Activated CD8-positive, alpha-beta memory T cell treated with anti-CD3 and anti-CD28 coated beads for 24 hours (primary cell): ENCODE results near the gene BRD1.
"Not testable (repeated sequence)": the region's sequence is repeated elsewhere in the genome, so short reads cannot be mapped to it uniquely, and the experiment has no call there.

ENCODE experiments used
- DNase-seq: peaks from one replicate; pipeline ENCODE4 v3.0.0-alpha.2; 2020

Gene BRD1

GRCh38 chr22:49825944-49826602, 1.6 kb downstream of the BRD1 start:
- DNase-seq, result peak; percentile 82

DNA sequence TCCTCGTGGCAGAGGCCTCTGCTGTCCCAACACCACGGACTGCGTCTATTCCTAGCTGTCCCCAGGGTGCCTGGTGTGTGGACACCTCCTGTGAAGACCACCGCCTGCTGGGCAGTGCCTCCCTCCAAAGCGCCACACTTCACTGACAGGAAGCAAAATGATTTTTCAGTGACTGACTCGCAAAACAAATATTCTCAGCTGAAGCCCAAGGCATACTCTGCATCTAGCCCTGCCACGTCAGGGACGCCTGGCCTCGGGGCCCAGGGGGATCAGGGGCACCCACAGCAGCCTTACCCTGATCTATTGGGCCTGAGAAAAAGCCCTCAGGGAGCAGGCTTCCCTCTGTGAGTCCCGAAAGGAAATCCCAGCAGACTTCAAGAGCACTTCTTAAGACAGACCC, 2.2 kb downstream of the BRD1 start:
- no peak for DNase-seq

DNA sequence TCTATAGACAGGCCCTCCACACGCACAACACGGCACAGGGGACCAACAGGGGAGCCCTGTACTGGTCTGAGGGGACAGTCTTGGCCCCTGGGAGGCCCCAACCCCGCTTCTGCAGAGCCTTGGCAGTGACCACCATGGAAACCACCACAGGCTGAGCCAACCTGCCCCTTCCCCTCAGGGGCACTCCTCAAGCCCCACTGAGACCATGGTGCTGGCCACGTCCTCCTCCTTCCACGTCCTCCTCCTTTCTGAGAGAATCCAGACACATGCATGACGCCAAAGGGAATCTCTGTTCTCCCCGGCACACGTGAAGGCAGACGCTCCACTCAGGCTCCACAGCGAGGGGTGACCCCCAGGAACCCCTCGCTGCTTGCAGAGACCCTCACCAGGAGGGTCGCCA, 2.7 kb downstream of the BRD1 start:
- no peak for DNase-seq

DNA sequence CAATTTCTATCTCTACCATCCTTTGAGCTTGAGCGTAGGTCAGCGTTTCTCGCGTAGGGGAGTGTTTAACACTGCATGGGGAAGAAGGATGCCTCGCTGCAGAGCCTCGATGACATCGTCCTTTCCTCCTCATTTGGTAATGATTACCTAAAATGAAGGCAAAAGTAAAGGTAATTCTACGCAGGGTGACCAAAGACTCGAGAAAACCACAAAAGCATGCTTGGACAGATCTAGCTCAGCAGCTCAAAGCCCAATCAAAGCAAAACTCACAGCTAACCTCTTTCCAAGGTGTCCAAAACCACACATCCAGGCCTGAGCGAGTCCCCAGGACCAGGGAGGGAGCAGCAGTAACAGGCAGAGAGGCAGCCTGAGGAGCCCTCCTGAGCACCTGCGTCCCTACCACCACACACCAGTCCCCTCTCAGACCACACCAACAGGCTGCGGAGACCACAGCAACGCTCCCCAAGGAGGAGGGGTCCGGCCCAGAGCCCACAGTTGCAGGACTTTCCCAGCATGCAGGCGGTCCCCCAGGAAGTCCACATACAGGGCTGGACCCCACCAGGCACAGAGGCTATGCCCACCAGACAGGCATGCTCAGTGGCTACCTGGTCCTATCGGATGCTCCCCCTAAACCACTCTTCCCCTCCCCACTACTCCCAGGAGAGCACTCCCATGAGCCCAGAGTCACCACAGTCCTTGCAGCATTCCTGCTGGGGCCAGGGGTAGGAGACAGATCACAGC, 3.3 kb downstream of the BRD1 start:
- DNase-seq, result no peak

DNA sequence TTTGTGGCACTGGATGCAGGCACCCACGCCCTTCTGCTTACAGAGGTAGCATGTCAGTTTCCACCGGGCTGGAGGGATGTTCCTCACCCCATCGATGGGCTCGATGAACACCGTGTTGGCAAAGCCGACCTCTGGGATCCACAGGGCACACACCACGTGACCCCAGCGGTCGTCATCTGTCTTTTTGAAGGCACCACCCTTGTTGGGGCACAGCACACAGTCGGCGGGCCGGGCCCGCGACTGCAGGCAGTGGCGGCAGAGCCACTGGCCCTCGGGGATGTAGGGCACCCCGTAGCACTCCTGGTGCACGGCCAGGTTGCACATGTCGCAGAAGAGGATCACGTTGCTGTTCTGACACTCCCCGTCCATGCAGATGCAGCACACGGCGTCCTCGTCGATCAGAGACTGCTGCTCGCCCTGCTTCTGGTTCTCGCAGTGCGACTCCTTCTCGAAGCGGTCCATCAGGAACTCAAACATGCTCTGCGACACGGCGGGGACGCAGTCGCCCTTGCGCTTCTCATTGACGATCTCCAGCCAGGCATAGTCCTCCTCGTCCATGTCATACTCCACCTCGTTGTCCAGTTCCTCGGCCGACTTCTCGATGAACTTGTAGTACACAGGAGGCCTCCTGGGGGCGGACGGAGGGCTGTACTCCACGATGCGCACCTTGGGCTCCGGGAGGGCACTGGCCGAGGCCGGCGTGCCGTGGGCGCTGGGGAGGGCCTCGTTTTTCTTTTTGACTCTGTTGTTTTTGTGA, 4.2 kb downstream of the BRD1 start:
- DNase-seq, result no peak

- DNase-seq, result not testable (repeated sequence)
Measured at GRCh38 chr22:49821741-49822140, 5.9 kb downstream of the BRD1 start.

- DNase-seq, result no peak
Measured at GRCh38 chr22:49820984-49821383, 6.7 kb downstream of the BRD1 start.

GRCh38 chr22:49817359-49817758, 10.3 kb downstream of the BRD1 start:
- no peak for DNase-seq

DNA sequence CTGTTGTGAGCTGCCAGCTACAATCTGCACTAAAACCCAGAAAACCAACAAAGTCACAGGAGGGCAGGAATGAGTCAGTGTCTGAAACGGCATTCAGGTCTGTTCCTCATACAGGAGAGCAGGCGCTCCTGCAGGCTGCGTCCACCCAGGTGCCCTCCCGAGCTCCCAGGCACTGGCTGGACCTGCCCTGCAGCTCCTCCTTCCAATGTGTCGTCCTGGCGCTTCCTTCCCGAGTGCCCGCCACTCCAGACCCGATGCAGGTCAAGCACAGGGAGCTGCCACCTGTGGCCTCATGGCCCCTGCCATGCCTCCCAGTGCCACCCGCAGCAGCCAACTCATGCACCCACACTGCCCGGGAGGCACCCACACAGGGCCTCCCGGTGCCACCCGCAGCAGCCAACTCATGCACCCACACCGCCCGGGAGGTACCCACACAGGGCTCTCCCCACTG, 12.0 kb downstream of the BRD1 start:
- DNase-seq, result no peak

DNA sequence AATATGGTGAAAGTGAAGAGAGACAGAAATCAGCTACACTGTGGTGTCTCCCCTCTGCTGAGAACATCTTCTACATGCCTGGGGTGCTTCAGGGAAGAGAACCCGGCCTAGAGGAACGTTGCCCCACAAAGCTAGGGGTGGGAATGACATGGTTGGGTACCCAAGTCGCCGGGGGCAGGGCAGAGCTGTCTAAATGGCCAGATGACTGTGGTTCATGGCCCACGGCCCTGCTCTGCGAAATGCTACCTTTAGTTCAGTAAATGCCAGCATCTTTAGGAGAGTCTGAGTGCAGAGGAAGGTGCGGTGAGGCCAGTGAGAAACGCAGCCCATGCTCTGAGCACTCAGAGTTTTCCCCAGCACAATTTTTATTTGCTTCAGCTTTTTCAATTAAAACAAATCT, 12.8 kb downstream of the BRD1 start:
- DNase-seq, result no peak

DNA sequence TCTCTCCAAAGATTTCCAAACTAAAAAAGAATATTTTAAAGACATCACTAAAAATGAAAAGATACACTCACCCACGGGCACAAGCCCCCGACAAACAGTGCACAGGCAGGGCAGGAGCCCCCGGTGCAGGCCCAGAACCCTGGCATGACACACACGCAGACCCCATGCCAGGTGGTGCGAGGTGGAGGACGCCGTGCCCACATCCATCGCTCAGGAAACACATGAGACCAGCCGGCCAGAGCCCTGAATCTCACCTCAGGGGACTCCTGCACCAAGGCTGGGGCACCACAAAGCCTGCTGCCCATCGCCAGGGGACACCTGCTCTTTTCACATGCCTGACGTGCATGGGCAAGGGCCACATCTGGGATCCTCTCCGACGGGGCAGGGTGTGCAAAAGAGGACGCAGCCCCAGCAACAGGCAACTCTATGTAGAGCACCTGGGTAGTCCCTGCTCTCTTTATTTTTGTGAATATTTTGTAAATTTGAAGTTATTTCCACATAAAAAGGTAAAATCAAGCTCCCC, 13.4 kb downstream of the BRD1 start:
- no peak for DNase-seq

- DNase-seq, result no peak
Measured at GRCh38 chr22:49812838-49813237, 14.8 kb downstream of the BRD1 start.

- no peak for DNase-seq
Measured at GRCh38 chr22:49811020-49811791, 16.5 kb downstream of the BRD1 start.

DNA sequence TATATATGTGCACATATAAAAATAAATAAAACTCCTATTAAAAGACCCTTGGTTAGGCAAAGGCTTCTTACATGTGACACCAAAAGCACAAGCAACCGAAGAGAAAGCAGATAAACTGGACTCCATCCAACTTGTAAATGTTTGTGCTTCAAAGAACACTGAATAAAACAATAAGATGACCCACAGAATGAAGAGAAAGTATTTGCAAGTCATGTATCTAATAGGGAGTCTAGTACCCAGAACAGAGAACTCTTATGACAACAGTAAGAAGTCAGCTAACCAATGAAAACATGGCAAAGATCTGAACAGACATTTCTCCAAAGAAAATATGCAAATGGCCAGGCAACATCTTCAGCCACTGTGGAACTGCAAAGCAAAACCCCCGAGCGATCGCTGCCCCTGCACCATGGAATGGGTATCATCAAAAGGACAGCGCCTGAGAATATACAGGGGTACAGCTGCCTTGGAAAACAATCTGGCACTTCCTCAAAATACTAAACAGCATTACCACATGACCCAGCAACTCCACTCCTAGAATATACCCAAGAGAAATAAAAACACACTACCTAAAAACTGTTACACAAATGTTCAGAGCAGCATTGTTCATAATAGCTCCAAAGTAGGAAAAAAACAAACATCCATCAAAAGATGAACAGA, 17.2 kb downstream of the BRD1 start:
- DNase-seq, result no peak

- no peak for DNase-seq
Measured at GRCh38 chr22:49807780-49808708, 19.6 kb downstream of the BRD1 start.

DNA sequence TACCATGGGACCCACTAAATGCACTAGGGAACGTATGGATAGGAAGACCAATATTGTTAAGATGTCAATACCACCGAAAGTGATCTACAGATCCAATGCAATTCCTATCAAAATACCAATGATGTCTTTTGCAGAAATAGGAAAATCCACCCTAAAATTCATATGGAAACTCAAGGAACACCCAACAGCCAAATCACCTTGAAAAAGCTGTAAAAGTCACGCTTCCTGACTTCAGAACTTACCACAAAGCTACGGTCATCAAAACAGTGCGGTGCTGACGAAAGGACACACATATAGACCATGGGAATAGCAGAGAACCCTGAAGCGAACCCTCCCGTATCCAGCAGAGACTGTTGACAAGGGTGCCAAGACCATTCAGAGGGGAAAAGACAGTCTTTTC, 20.5 kb downstream of the BRD1 start:
- DNase-seq, result no peak

GRCh38 chr22:49803737-49804375, 23.8 kb downstream of the BRD1 start:
- DNase-seq, result no peak

GRCh38 chr22:49803134-49803533, 24.5 kb downstream of the BRD1 start:
- DNase-seq, result no peak

- DNase-seq, result no peak
Measured at GRCh38 chr22:49801391-49802060, 26.1 kb downstream of the BRD1 start.
